Sigmoid colon (tissue), 7 donors: ENCODE measurements around the gene CAMK1D. TPM values are rescaled to one million over a fixed set of nuclear protein-coding genes. Genes with fewer than 3 reads are reported as not detected.

ENCODE experiments used
- DNase-seq: peaks from one replicate; pipeline ENCODE4 v3.0.0-alpha.2; 2019
- H3K27ac ChIP-seq, 4 donors: fragments of 200-600 bp; sonication (generic); one replicate each; pipeline ENCODE4 v1.5.1; 2016 to 2019; ENCODE audit warnings: mild to moderate bottlenecking in 1 of 4
- H3K27me3 ChIP-seq, 3 donors: fragments of 200-600 bp; sonication (generic); one replicate each; pipeline ENCODE4 v1.5.1; 2019; ENCODE audit warnings: mild to moderate bottlenecking in 1 of 3
- H3K36me3 ChIP-seq, 4 donors: fragments of 200-600 bp; sonication (generic); one replicate each; pipeline ENCODE4 v1.5.1; 2016 to 2019
- H3K4me1 ChIP-seq, 4 donors: fragments of 200-600 bp; sonication (generic); one replicate each; pipeline ENCODE4 v1.5.1; 2017 to 2019
- H3K4me3 ChIP-seq, 4 donors: fragments of 200-600 bp; sonication (generic); one replicate each; pipeline ENCODE4 v1.5.1; 2017 to 2019; ENCODE audit warnings: mild to moderate bottlenecking in 2 of 4, moderate library complexity in 1 of 4
- H3K9me3 ChIP-seq, 4 donors: fragments of 200-600 bp in 3 of 4; sonication (generic) in 3 of 4; one replicate each; pipeline versions ENCODE4 v1.5.1 to v1.6.1; 2013 to 2019
- EP300 ChIP-seq, 4 donors: sonication (generic); formaldehyde crosslinking; IDR thresholded peaks; one replicate each; pipeline ENCODE4 v1.6.1; 2017; ENCODE audit warnings: antibody characterized with exemption in 4 of 4
- POLR2A ChIP-seq, 2 donors: fragments of 450-650 bp; IDR thresholded peaks; one replicate each; pipeline ENCODE4 v1.6.1; 2016; ENCODE audit warnings: antibody characterized with exemption in 2 of 2, mild to moderate bottlenecking in 2 of 2, moderate library complexity in 2 of 2
- POLR2AphosphoS5 ChIP-seq, 4 donors: sonication (generic); formaldehyde crosslinking; IDR thresholded peaks; one replicate each; pipeline ENCODE4 v1.6.1; 2017; ENCODE audit warnings: antibody characterized with exemption in 4 of 4
- WGBS, 2 donors: extraction: QIAGEN DNeasy Blood & Tissue Kit; methylation state at CpG; one replicate each; pipeline ENCODE4 v1.1.7; 2013; 5-methylcytosine and 5-hydroxymethylcytosine counted together
- intact Hi-C: fragments of 100-400 bp; cut with DNase I; formaldehyde crosslinking; loops from one replicate; pipeline ENCODE4 v1.15.1; 2023
- polyA plus RNA-seq, 3 donors: library from polyadenylated mRNA; stranded (reverse); fragments of 200-250 nt; gene quantifications; one replicate each; pipeline ENCODE4 v1.2.3, GENCODE V29; 2013
- total RNA-seq, 4 donors: library from RNA; depleted of rRNA; stranded (reverse); fragments of >200 nt; gene quantifications; one replicate each; pipeline ENCODE4 v1.1.0, GENCODE V29; 2016
- TF ChIP-seq, protein P1 (sequence below), 4 experiments: fragments of 450-650 bp in 3 of 4; fragments of 200-600 bp in 1 of 4; IDR thresholded peaks; one replicate each; pipeline ENCODE4 v1.5.1; 2016 to 2019; ENCODE audit warnings: antibody characterized with exemption in 4 of 4, mild to moderate bottlenecking in 3 of 4, moderate library complexity in 2 of 4
- donor health status: healthy with polysubstance abuse.
- donor health status: Bipolar disorder and iron deficiency.
- donor health status: healthy.

The CAMK1D gene
- total and polyA plus RNA-seq, 7 donors: 7.2 to 11.5 (median 8.6) TPM

DNA sequence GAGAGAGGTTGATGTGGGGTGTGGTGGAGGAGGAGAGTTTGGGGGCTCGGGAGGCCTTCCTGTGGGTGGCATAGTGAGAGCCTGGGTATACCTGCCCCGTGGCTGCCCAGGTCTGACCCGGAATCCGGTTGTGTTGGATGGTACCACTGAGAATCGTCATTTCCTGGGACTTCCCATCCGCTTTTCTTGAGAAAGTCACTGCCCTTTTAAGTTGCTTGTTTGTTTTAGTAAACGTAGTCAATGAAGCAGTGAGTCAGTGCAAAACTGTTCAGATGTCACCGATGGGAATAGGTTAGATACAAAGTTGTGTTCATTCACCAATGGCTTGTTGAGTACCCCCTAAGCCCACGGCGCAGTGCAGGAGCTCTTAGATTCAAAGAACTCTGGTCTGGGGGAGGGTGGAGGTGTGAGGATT lies 285.8 kb downstream of the CAMK1D start:
- Histone ChIP-seq H3K36me3 (no peaks in the 10 kb centered on the region), H3K4me1 (peaks cover 0 to 7% (median 0%) of the 10 kb centered on the region in 4 donors), H3K9me3 (no peaks in the 10 kb centered on the region), H3K27ac (no peak overlapping the region), H3K27me3 (no peaks in the 10 kb centered on the region), H3K4me3 (no peak overlapping the region)
- DNase-seq: no peak
- TF ChIP-seq, protein P1, sequence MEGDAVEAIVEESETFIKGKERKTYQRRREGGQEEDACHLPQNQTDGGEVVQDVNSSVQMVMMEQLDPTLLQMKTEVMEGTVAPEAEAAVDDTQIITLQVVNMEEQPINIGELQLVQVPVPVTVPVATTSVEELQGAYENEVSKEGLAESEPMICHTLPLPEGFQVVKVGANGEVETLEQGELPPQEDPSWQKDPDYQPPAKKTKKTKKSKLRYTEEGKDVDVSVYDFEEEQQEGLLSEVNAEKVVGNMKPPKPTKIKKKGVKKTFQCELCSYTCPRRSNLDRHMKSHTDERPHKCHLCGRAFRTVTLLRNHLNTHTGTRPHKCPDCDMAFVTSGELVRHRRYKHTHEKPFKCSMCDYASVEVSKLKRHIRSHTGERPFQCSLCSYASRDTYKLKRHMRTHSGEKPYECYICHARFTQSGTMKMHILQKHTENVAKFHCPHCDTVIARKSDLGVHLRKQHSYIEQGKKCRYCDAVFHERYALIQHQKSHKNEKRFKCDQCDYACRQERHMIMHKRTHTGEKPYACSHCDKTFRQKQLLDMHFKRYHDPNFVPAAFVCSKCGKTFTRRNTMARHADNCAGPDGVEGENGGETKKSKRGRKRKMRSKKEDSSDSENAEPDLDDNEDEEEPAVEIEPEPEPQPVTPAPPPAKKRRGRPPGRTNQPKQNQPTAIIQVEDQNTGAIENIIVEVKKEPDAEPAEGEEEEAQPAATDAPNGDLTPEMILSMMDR (IDR thresholded peaks at IDR 0.05): no peak
- TF ChIP-seq POLR2AphosphoS5 (IDR thresholded peaks at IDR 0.05): no peak
- TF ChIP-seq POLR2A (IDR thresholded peaks at IDR 0.05): no peak
- TF ChIP-seq EP300 (IDR thresholded peaks at IDR 0.05): no peak
- intact Hi-C loops: no loop called here
- 66 to 76% methylated on average over 10 of the region's 10 CpGs for WGBS, 2 donors

DNA sequence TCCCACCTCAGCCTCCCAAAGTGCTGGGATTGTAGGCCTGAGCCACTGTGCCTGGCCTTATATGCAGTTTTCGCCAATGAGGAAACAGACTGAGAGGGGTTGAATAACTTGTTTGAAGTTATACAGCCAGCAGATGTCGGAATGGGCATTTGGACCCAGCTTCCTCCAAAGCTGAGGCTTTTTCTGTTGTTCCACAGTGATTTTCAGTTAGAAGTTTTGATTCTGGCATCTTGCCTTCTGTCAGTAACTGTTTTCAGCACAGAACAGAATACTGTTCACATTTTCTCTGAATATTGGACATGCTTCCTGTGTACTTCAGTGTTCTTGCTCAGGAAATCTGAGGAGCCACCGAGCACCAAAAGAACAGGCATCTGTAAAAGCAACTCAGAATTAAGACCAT lies 287.2 kb downstream of the CAMK1D start:
- TF ChIP-seq EP300 (IDR thresholded peaks at IDR 0.05) (no peak), POLR2AphosphoS5 (IDR thresholded peaks at IDR 0.05) (no peak), POLR2A (IDR thresholded peaks at IDR 0.05) (no peak)
- TF ChIP-seq, protein P1 (IDR thresholded peaks at IDR 0.05): no peak
- WGBS, 2 donors: 33 to 45% methylated on average over 3 of the region's 3 CpGs
- no peak for DNase-seq
- H3K27ac ChIP-seq: no peak overlapping the region
- H3K27me3 ChIP-seq: no peaks in the 10 kb centered on the region
- no peaks in the 10 kb centered on the region for H3K4me1 ChIP-seq
- H3K4me3 ChIP-seq: no peak overlapping the region
- H3K36me3 ChIP-seq: no peaks in the 10 kb centered on the region
- intact Hi-C loops: no loop called here
- no peaks in the 10 kb centered on the region for H3K9me3 ChIP-seq

DNA sequence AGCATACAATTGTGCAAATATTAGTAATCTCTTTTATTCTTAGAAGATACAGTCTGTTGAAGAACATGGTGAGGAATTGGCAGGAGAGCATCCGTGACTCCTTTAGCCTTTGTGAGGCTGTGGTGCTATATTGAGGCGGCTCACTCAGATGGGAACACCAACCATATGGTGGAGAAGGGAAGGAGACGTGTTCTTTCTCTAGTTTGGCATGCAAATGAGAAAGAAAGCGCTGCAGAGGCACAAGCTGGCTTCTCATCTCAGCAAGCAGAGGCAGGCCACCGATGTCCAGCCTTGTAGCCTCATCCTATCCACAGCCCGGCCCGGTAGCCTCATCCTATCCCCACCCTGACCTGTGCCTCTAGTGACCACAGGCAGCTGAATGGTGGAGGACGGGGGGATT lies 288.3 kb downstream of the CAMK1D start:
- Histone ChIP-seq H3K9me3 (no peaks in the 10 kb centered on the region), H3K4me1 (no peaks in the 10 kb centered on the region), H3K27ac (no peak overlapping the region), H3K36me3 (no peaks in the 10 kb centered on the region), H3K4me3 (no peak overlapping the region), H3K27me3 (no peaks in the 10 kb centered on the region)
- intact Hi-C loops: no loop called here
- no peak for DNase-seq
- 80 to 87% methylated on average over 8 of the region's 8 CpGs for WGBS, 2 donors
- TF ChIP-seq, protein P1 (IDR thresholded peaks at IDR 0.05): no peak
- no peak for TF ChIP-seq EP300 (IDR thresholded peaks at IDR 0.05)
- no peak for TF ChIP-seq POLR2A (IDR thresholded peaks at IDR 0.05)
- TF ChIP-seq POLR2AphosphoS5 (IDR thresholded peaks at IDR 0.05): no peak

DNA sequence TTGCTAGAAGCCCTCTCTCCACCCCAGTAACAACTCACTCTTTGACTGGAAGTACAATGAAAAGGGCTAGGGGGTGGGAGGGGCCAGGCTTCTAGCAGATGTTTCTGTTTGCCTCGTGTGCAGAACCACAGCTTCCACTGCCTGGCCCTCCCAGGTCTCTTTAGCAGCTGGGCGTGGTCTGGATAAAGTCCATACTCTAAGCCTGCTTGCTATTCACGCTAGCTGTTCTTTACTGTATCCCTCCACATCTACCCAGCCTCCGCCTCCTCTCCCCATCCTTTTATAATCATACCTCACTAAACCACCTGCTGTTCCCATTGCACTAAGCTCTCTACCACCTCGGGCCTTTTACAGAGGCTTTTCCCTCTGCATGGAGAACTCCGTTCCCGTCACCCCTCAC lies 288.8 kb downstream of the CAMK1D start:
- WGBS, 2 donors: 12 to 50% methylated on average over 7 of the region's 7 CpGs
- no peaks in the 10 kb centered on the region for H3K27me3 ChIP-seq
- TF ChIP-seq EP300 (IDR thresholded peaks at IDR 0.05) (no peak), POLR2AphosphoS5 (IDR thresholded peaks at IDR 0.05) (no peak), POLR2A (IDR thresholded peaks at IDR 0.05) (no peak)
- TF ChIP-seq, protein P1 (IDR thresholded peaks at IDR 0.05): no peak

DNA sequence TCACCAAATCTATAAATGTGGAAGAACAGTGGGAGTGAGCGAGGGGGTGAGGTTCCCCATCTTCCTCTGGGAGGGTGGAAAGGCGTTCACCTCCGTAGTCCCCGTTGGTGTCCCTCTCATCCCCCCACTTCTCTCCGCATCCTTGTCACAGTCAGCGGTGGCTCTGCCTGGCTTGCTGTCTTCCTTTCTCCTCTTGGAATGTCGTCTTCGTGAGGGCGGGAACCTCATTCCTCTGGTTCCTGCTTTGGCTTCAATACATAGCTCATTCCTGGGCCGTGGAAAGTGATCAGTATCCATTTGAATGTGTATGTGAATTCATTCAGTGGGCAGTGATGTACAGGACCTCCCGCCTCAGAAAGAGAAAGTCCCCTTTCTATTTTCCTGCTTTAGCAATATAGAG lies 289.4 kb downstream of the CAMK1D start:
- Histone ChIP-seq H3K9me3 (no peaks in the 10 kb centered on the region), H3K4me1 (no peaks in the 10 kb centered on the region), H3K36me3 (no peaks in the 10 kb centered on the region), H3K27ac (no peak overlapping the region), H3K27me3 (no peaks in the 10 kb centered on the region), H3K4me3 (no peak overlapping the region)
- no peak for DNase-seq
- intact Hi-C loops: no loop called here
- 85 to 93% methylated on average over 11 of the region's 11 CpGs for WGBS, 2 donors
- TF ChIP-seq EP300 (IDR thresholded peaks at IDR 0.05) (no peak), POLR2A (IDR thresholded peaks at IDR 0.05) (no peak), POLR2AphosphoS5 (IDR thresholded peaks at IDR 0.05) (no peak)
- TF ChIP-seq, protein P1 (IDR thresholded peaks at IDR 0.05): no peak

More for the DNA sequence above, 288.8 kb downstream of the CAMK1D start:
- H3K36me3 ChIP-seq: no peaks in the 10 kb centered on the region
- H3K9me3 ChIP-seq: no peaks in the 10 kb centered on the region
- H3K27ac ChIP-seq: no peak overlapping the region
- intact Hi-C loops: no loop called here
- no peak overlapping the region for H3K4me3 ChIP-seq
- DNase-seq: no peak
- H3K4me1 ChIP-seq: no peaks in the 10 kb centered on the region
